GM19372 (cell line): ENCODE results near the gene IRF6.

Experiments used
- ATAC-seq: cut with Tn5 transposase; IDR thresholded peaks from one replicate; pipeline ENCODE4 v1.9.1; 2021; ENCODE audit warnings: mild to moderate bottlenecking, low read depth, moderate library complexity; ENCODE audit not compliant: unreplicated experiment

The IRF6 gene

DNA sequence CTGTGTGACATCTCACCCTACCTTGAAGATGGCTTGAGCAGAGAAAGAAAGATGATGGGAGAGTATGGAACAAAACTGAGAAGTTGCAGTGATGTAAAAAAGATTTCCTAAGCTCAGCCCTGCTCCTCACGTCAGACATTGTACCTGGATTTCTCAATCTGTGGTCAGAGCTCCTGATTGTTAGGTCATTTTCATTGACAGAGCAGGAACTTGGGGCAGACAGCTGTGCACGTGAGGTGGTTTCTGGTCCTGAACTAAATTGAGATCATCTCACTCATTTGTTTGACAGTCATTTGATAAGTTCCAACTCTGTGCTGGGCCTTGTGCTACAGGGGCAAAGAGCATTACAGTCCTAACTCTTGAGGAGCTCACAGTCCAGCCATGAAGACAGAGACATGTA is 39.9 kb downstream of the IRF6 start:
- ATAC-seq = no peak

DNA sequence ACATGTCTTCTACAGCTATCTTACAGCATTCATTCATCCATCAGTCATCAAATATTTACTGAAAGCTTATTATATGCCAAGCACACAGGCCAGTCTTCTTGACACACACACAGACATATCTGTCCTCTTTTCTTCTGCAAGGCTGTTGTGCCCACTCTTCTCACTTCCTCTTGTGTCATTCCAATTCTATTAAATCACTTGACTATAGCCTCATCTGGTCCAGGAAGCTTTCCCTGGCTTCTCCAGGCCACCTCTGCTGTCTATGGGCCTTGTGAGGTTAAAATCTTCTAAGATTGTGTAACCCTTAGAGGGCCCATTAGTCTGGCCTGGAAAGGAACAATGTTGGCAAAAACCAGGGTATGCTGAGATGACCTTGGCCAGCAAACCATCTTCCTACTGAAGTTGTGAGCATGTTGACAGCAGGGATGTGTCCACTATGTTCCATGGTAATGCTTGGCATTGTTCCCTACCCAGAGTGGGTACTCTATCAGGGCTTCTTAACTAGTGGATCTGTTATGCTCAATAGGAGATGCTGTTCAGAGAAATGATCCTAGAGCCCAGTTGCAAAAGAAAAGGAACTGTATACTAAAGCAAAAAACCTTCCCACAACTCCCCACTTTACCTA is 44.8 kb downstream of the IRF6 start:
- no peak for ATAC-seq

DNA sequence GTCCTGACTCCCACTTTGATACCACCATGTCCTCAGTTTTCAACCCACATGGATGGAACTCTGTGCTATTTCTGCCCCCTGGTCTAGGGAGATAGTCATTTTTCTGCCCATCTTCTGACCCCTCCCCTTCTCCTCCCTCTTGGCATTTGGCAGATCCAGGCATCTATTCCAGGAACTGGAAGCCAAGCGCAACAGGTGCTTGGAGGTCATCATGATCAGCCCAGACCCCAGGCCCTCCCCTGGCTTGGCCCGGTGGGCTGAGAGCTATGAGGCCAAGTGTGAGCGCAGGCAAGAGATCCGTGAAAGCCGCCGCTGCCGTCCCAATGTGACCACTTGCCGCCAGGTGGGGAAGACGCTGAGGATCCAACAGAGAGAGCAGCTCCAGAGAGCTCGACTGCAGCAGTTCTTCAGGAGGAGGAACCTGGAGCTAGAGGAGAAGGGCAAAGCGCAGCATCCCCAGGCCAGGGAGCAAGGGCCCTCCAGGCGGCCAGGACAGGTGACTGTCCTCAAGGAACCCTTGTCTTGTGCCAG is 46.0 kb downstream of the IRF6 start:
- ATAC-seq = no peak

DNA sequence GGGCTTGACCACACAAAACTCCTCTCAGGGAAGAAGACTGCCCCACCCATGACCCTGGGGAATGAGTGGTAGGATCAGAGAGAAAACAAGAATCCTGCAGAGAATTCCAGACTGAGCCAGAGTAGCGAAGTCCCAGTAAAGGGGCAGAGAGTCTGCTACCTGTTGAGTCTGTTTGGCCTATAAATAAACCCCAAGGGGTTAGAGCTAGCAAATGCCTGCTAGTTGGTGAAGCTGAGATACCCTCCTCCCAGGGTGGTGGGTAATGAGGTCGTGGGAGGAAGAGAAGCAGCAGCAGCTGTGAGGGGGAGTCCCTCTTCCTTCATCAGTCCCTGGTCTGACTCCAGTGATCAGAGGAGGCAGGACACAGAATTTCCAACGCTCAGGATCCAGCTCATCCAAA is 47.5 kb downstream of the IRF6 start:
- ATAC-seq = no peak

DNA sequence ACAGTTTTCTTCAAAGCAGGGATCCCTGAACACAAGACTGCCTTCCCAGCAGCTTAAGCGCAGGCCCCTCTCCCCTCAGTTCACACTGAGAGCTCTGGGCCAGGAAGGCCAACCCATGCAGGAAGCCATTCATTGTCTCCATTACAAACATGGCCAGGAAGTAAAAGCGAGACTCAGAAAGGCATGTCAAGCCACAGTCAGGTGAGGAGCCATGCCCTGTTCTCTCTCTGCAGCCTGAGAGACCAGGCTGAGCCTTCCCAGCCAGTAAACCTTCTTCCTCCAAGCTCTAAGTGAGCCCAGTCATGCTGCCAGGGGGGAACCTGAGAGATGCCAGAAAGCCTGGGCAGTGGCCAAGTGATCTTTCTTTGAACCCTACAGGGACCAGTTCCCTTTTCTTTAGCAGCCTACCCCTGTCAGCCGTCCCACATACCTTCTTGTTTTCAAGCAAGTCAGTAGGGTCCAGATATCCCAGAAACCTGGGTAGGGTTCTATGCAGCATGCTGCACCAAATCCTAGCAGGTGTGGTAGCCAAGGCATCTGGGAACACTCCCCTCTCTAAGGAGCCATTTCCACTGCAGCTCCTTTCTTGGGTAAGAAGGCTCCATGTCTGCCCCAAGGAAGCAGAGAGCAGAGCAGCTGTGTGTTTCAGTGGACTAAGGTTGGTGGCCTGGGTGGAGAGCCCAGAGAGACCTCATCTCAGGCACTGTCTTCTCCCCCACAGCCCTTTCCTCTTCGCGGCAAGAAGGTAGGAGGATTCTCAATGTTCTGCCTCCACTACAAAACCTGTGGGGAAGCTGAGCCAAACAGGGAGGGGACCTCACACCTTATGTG is 49.1 kb downstream of the IRF6 start:
- peak; percentile 35 for ATAC-seq

DNA sequence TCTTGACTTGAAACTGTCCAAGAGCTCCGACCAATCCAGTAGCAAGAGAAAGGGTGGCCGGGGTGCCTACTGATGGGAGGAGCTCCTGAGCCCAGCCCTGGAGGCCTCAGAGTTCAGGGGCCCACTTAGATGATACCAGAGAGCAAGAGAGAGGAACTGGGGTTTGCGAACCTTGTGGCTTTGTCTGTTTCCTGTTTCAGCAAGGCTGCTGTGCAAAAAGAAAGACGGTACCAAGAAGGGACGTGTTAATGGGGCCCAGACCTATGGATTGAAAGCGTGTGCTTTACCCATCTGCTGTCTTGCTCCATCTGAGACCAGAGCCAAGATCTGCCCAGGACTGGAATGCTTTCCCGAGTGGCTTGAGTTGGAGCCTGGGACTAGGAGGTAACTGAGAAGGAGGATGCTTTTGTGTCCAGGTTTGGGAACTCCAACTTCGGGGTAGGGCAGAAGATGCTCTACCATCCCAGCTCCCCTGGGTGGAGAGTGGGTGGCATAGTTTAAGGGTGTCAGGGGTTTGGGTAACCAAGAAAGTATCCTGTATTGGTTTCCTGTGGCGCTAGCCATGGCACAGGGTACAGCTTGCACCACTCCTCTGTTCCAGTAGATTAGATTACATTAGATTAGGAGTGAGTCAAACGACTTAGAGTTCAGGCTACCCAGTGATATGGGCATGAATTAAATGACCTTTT is 49.9 kb downstream of the IRF6 start, which contains the start of gene TRAF3IP3:
TRAF3IP3 (plus strand) TSS at position 128 of the 689 bp plus-strand sequence. CDS start 3,987 bp downstream, outside the sequence.
- ATAC-seq = peak; percentile 74

DNA sequence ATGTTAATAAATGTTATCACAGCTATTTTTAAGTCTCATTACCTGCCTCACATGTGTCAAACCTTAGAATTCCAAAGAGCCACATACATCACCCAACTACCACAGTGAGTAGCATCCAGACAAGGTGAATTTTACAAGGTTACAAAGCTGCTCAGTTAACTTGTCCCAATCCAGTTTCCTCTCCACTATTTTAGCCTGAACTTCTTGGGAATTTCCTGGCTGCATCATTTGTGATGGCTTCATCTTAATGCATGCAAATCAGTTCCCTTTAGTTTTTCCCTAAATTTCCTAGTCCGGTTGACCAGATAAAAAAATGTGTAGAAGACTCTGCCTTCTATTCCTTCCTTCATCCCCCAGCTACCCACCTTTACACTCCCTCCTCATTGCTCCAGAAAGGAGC is 50.7 kb downstream of the IRF6 start:
- ATAC-seq = no peak

DNA sequence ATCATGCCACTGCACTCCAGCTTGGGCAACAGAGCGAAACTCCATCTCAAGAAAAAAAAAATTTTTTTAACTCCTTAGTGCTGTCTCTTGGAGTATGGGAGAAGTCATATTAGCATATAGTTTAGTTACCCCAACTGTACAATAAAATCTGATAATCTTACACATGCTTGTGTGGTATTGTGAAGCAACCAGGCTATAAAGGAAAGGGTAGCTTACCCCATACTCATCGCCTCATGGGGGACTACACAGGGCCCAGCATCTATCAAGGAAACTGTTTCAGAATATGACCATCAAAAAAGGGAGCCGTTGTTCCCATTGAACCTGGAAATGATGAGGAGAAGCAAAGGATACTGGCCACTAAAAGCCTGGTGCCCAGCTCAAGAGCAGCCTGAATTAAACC is 53.1 kb downstream of the IRF6 start:
- ATAC-seq = no peak

DNA sequence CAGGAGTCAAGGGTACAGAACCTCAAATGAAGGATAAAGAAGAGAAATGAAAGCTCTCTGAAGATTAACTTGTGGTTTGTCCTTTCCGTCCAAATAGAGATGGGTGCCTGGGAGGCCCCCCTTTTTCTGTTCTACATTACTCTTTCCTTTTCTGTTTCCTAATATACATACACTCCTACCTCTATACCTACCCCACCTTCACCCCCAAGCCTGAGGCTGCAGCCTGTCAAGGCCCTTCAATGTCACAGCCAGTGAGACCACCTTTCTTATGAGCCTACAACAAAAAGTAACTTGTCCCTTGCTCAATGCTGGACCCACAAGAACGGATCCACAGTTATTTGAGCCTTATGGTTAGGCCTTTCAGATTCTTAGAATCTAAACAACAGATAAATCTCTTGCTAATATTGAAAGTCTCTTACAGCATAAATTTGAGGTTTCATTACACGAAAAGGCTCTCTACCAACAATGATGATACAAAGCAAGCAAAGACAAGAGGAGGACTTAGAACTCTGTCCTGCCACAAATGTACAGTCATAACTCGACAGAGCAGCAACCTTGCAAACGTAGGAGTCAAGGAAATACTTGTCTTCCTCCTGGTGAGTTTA is 54.2 kb downstream of the IRF6 start:
- ATAC-seq = peak; percentile 27

DNA sequence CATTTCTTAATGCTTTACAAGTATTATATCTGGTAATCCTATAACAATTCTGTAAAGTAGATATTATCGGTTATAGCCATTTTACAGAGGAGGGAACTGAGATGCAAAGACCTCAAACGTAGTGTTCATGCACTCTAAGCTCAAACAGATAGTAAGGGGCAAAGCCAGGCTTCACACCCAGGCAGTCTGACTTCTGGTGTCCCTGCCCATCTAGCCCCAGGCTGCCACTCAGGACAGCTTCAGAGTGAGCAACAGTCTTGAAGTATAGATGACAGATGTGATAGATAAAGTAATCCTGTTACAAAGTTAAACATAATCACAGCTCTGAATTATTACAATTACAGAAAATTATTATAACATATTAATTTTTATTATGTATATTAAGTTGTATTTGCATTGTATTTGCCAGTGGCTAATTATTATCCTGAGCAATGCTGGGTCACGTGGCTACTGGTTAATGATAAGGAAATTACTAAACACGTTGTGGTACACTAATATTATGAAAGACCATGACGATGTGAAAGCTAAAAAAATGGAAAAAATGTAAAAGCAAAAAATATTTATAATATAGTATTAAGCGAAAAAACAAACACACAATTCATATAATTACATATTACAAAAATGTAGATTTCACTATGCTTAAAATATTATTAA is 56.1 kb downstream of the IRF6 start:
- no peak for ATAC-seq

DNA sequence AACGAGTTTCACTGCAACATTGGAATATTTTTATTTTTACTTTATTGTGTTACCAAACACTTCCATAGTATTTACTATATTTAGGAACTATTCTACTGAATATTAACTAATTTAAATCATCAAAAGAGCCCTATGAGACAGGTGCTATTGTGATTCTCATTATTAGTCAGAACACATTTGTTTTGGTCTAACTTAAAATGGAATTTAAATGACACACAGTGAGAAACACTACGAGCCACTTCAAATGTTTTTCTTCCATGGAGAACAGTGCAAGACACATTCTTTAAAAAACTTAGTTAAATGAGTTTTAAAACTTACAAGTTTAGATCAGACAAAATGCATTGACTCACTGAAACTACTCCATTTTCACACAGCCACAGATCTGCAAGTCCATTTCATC is 56.7 kb downstream of the IRF6 start:
- no peak for ATAC-seq

DNA sequence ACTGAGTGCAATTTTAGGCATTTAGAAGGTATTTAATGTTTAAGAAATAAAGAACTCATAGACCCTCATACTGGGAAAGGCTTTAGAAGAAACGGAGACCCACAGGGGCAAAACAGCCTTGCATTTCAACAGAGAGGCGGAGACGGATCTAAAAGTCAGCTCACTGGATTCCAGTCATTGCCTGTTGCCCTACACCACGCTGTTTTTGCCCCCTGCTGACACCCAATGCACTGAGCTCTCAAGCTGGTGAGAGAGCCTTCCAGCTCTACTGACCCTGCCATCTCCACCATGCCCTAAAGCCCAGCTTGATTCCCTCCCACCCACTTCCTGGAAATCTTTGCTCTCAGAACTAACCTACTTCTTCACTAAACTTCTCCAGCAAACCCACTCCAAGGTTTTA is 57.3 kb downstream of the IRF6 start:
- ATAC-seq = no peak

DNA sequence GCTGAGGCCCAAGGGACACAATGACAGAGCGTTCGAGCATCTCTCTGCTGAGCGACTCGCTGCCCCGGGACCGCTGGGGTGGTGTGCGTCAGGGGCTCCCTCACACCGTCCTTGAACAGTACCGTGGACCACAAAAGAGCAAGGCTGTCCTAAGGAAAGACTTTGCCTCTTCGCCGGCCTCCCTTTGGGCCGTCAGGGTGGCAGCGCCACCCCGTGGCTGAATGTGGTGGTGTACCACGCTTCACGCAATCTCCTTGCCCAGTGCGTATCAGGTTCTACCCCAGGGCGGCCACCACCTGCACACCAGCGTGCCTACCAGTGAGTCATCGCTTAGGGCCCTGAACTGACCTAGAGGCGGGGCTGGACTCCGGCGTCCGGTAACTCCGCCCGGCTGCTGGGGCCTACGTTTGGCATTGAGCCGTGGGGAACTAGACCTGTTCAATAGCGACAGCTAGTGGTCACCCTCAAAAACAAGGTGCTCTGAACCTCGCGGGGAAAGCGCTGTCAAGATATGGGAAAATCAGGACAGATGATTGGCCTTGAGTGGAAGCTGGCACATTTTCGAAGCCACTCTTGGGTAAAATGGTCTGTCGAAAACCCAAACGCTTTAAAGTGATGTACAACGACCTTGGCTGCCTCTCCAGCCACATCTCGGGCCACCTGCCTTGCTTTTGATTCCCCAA is 58.2 kb downstream of the IRF6 start:
- ATAC-seq = peak; percentile 73

DNA sequence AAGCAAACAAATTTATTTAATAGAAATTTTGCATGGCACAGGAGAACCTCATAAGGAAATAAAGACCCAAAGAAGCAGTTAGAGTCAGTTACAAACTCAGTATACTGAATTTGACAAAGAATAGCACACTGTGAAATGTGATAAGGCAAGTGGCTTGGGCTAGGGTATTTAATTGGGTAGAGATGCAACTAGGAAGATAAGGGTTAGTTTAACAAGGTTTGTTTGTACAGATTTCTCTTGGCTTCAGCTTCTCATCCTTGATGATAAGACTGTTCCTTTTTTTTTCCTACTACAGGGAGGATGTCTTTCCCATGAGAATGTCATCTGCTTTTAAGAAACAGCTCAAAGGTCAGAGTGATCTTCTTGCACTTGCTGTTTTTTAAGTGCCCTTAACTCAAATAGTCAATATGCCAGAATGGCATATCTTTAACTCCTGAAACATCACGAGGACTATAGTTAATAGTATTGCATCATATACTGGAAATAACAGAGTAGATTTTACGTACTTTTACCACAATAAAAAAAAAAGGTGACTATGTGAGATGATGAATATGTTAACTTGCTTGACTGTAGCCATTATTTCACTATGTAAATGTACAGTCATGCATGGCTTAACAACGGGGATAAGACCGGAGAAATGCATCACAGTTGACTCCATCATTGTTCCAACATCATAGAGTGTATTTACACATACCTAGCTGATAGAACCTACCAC is 59.3 kb downstream of the IRF6 start:
- ATAC-seq = no peak

DNA sequence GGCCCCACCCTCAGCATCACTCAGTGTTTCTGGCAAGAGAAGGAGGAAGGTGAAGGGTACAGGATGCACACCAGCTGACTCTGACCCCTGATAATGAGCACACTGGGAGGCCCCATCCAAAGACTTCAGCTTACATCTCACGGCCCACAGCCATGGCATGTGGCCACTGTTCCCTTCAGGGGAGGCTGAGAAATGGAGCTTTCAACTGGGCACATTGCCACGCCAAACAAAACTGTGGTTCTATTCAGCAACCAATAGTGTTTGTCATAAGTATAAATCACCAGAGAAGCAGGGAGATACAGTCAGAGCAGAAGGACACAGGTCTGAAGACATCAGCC is 62.8 kb downstream of the IRF6 start:
- ATAC-seq = no peak

DNA sequence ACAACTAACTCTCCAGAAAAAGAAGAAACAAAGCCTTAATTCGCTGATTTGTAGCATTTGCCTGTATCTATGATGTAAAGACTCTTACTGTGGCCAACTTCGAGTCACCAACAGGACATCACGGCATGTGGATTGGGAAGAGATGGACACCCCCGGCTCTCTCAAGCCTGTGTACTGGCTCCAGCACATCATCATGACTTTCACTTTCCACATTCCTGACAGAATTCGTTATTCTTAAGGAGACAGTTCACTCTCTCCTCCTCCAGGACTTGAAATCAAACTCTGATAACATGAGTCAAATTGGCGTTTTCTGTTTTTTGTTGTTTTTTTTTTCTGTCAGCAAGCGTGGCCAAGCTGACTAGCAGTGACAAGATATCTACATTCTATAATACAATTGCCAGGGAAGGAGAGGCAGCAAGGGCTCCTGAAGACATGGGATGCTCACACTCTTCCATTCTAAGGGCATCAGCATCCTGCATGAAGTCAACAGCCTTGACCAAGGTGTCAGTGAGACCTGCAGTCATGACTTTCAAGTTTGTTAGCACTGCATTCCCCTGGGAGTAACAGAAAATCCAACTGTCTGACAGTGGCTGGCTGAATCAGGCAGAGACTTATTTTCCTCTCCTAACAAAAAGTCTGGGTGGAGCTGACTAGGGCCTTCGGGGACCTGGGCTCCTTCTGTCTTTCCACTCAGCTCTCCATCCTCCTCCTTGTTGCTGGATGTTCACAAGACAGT is 63.4 kb downstream of the IRF6 start:
- no peak for ATAC-seq

DNA sequence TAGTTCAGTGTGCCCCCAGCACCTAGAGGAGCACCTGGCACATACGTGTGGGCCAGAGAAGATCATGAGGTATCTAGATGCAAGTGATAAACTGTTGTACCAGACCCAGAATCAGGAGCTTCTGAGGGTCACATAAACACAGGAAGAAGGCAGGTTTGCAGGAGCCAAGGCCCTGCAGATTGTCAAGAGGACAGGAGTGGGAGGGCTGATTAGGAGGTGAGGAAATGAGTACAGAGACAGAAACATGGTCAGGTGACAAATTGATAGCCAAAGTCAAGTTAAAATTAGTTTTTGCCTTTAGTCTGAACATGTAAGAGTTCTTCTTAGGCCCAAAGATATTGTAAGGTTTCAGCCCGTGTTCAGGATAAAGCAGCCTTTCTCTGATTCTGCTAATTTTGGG is 64.1 kb downstream of the IRF6 start:
- ATAC-seq = no peak

DNA sequence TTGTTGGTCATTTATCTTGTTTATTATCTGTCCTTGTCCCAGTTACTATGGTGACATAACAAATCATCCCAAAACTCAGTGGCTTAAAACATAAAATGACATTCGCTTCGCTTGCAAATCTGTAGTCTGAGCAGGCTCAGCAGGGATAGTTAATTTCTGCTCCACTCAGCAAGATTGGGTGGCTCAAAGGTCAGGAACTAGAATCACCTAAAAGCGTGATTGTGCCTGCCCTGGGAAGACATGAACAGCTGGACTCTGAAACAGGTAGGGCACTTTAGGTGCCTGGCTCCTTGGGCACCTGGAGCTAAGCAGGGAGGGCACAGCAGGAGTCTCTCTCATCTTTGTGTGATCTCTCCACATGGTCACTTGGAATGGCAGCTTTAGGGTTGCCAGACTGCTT is 64.7 kb downstream of the IRF6 start:
- no peak for ATAC-seq

DNA sequence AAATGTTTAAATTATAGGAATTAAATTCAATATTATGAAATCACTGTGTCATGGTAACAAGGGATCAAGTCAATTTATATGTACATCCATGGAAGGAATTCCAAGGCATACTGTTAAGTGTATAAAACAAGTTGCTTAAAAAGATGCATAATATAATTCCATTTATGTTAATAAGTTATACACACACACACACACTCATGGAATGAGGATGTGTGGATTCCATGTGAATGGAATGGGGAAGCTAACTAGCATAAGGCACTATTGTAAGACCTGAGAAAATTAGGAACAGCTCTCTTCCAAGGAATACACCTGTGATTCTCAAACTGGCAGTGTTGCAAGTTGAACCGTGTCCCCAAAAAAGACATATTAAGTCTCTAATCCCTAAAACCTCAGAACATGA is 67.7 kb downstream of the IRF6 start:
- ATAC-seq = no peak
